SK-N-SH (cell line): Measurements from ENCODE around the gene LPIN1. TPM values are rescaled to one million over a fixed set of nuclear protein-coding genes. Genes with fewer than 3 reads are reported as not detected.

Experiments used
- CTCF ChIA-PET: fragments of 300-600, 350-600 bp; formaldehyde crosslinking; extraction: SDS; loops from one replicate; lab custom pipeline; 2021; lab: Yijun Ruan, JAX
- POLR2A ChIA-PET: fragments of 350-600 bp; sonication (Branson Sonifier 250); formaldehyde crosslinking; extraction: SDS; loops from one replicate; lab custom pipeline; 2020; ENCODE audit warnings: antibody characterized with exemption, inconsistent platforms; lab: Yijun Ruan, JAX
- DNase-seq: peaks from one replicate; pipeline ENCODE4 v3.0.0; 2012
- H2AFZ ChIP-seq: fragments of 200-600 bp; sonication (generic); 2 replicates; pipeline ENCODE4 v1.8.1; 2016; ENCODE audit warnings: antibody characterized with exemption, mild to moderate bottlenecking, low read depth
- H3F3A ChIP-seq: fragments of 200-600 bp; sonication (generic); replicated peaks from 2 replicates; pipeline ENCODE3; 2016; ENCODE audit warnings: antibody characterized with exemption, mild to moderate bottlenecking; ENCODE audit not compliant: insufficient read depth
- H3K27ac ChIP-seq, 2 experiments: fragments of 200-500 bp in 1 of 2; fragments of 200-600 bp in 1 of 2; sonication (Bioruptor generic) in 1 of 2; sonication (generic), shearing (Covaris generic) in 1 of 2; 2 replicates each; pipeline versions ENCODE4 v1.5.1 to v1.6.1; 2014 to 2016; ENCODE audit warnings: low read depth in 2 of 2, inconsistent platforms in 1 of 2, low read length in 1 of 2, mild to moderate bottlenecking in 1 of 2, mixed read lengths in 1 of 2
- H3K27me3 ChIP-seq: fragments of 200-600 bp; sonication (generic), shearing (Covaris generic); 2 replicates; pipeline ENCODE4 v1.6.1; 2016; ENCODE audit warnings: mixed run types; ENCODE audit not compliant: insufficient read depth
- H3K36me3 ChIP-seq, 2 experiments: fragments of 200-500 bp in 1 of 2; fragments of 200-600 bp in 1 of 2; sonication (Bioruptor generic) in 1 of 2; sonication (generic) in 1 of 2; replicated peaks in 1 of 2; 2 replicates each; pipeline versions ENCODE3 to v1.5.1; 2014 to 2016; ENCODE audit warnings: low read length in 1 of 2, mild to moderate bottlenecking in 1 of 2; ENCODE audit not compliant: insufficient read depth in 2 of 2, control insufficient read depth in 1 of 2
- H3K4me1 ChIP-seq, 2 experiments: fragments of 200-500 bp in 1 of 2; fragments of 200-600 bp in 1 of 2; sonication (Bioruptor generic) in 1 of 2; sonication (generic), shearing (Covaris generic) in 1 of 2; 2 replicates each; pipeline versions ENCODE4 v1.5.1 to v1.6.1; 2014 to 2016; ENCODE audit warnings: low read depth in 1 of 2, low read length in 1 of 2, mixed run types in 1 of 2; ENCODE audit not compliant: insufficient read depth in 2 of 2, control insufficient read depth in 1 of 2
- H3K4me2 ChIP-seq: fragments of 200-600 bp; sonication (generic), shearing (Covaris generic); 2 replicates; pipeline ENCODE4 v1.6.1; 2017; ENCODE audit warnings: mixed run types
- H3K4me3 ChIP-seq, 2 experiments: fragments of 200-500 bp in 1 of 2; fragments of 200-600 bp in 1 of 2; sonication (Bioruptor generic) in 1 of 2; sonication (generic), shearing (Covaris generic) in 1 of 2; 2 replicates each; pipeline versions ENCODE4 v1.5.1 to v1.8.1; 2014 to 2016; ENCODE audit warnings: low read depth in 2 of 2, inconsistent platforms in 1 of 2, low read length in 1 of 2, mild to moderate bottlenecking in 1 of 2, mixed read lengths in 1 of 2, moderate library complexity in 1 of 2
- H3K79me2 ChIP-seq: fragments of 200-600 bp; sonication (generic); 2 replicates; pipeline ENCODE4 v1.8.1; 2017; ENCODE audit warnings: mild to moderate bottlenecking; ENCODE audit not compliant: insufficient read depth
- H3K9ac ChIP-seq: fragments of 200-600 bp; sonication (generic); 2 replicates; pipeline ENCODE4 v1.6.1; 2017; ENCODE audit warnings: mixed run types
- H3K9me2 ChIP-seq: fragments of 200-600 bp; sonication (generic); 2 replicates; pipeline ENCODE4 v1.6.1; 2017; ENCODE audit warnings: mixed run types
- H3K9me3 ChIP-seq: fragments of 200-600 bp; sonication (generic); 2 replicates; pipeline ENCODE4 v1.6.1; 2017; ENCODE audit warnings: mixed run types, mild to moderate bottlenecking, moderate library complexity
- H4K20me1 ChIP-seq: fragments of 200-600 bp; sonication (generic); 2 replicates; pipeline ENCODE4 v1.6.1; 2017; ENCODE audit warnings: mild to moderate bottlenecking, mixed run types; ENCODE audit not compliant: insufficient read depth
- EP300 ChIP-seq, 2 experiments: IDR thresholded peaks; 2 replicates each; pipeline versions ENCODE4 v1.4.0 to v1.6.1; 2012; ENCODE audit warnings: borderline replicate concordance in 1 of 2, low read depth in 1 of 2, low read length in 1 of 2
- FOSL2 ChIP-seq: IDR thresholded peaks from 2 replicates; pipeline ENCODE4 v1.4.0; 2012; ENCODE audit warnings: low read depth, mild to moderate bottlenecking, moderate library complexity, borderline replicate concordance
- FOXJ3 ChIP-seq: sonication (generic); formaldehyde crosslinking; IDR thresholded peaks from 2 replicates; pipeline ENCODE4 v1.5.1; 2020; ENCODE audit warnings: mild to moderate bottlenecking, missing genetic modification reagents
- FOXM1 ChIP-seq: IDR thresholded peaks from 2 replicates; pipeline ENCODE4 v1.4.0; 2012; ENCODE audit warnings: low read depth, mild to moderate bottlenecking
- GATA2 ChIP-seq: sonication (generic); formaldehyde crosslinking; IDR thresholded peaks from 2 replicates; pipeline ENCODE4 v1.5.0; 2020; ENCODE audit warnings: mild to moderate bottlenecking, missing genetic modification reagents
- NFIC ChIP-seq: IDR thresholded peaks from 2 replicates; pipeline ENCODE4 v1.4.0; 2012; ENCODE audit warnings: borderline replicate concordance
- RAD21 ChIP-seq: IDR thresholded peaks from 2 replicates; pipeline ENCODE4 v1.6.1; 2012; ENCODE audit warnings: mild to moderate bottlenecking, low read length
- RCOR1 ChIP-seq: fragments of 150-350 bp; IDR thresholded peaks from 2 replicates; pipeline ENCODE4 v1.6.1; 2017; ENCODE audit warnings: antibody characterized with exemption, low read length
- REST ChIP-seq: IDR thresholded peaks from 2 replicates; pipeline ENCODE4 v1.6.1; 2012; ENCODE audit warnings: mild to moderate bottlenecking, low read depth, low read length, moderate library complexity
- RFX5 ChIP-seq: IDR thresholded peaks from 2 replicates; pipeline ENCODE4 v1.6.1; 2012; ENCODE audit warnings: mild to moderate bottlenecking, improper control_type of control experiment, low read length
- SIN3A ChIP-seq: IDR thresholded peaks from 2 replicates; pipeline ENCODE4 v1.6.1; 2012; ENCODE audit warnings: low read depth, mild to moderate bottlenecking, low read length, moderate library complexity, borderline replicate concordance
- SMC3 ChIP-seq: IDR thresholded peaks from 2 replicates; pipeline ENCODE4 v1.6.1; 2012; ENCODE audit warnings: low read depth, low read length, improper control_type of control experiment
- TAF1 ChIP-seq: IDR thresholded peaks from 2 replicates; pipeline ENCODE4 v1.6.1; 2012; ENCODE audit warnings: low read depth, mild to moderate bottlenecking, low read length, moderate library complexity, borderline replicate concordance
- USF1 ChIP-seq: IDR thresholded peaks from 2 replicates; pipeline ENCODE4 v1.4.0; 2012; ENCODE audit warnings: low read depth, borderline replicate concordance
- USF2 ChIP-seq: fragments of 150-350 bp; IDR thresholded peaks from 2 replicates; pipeline ENCODE4 v1.6.1; 2017; ENCODE audit warnings: antibody characterized with exemption, low read length, low read depth, borderline replicate concordance
- ZBTB33 ChIP-seq: IDR thresholded peaks from 2 replicates; pipeline ENCODE4 v1.4.0; 2012; ENCODE audit warnings: low read depth, borderline replicate concordance
- WGBS: methylation state at CpG from one replicate; pipeline ENCODE4 v1.1.6; 2017; ENCODE audit warnings: low lambda C conversion rate; 5-methylcytosine and 5-hydroxymethylcytosine counted together
- polyA plus RNA-seq, 3 experiments: library from polyadenylated mRNA; depleted of rRNA; stranded (reverse); fragments of >200 nt; gene quantifications; 2 replicates each; pipeline ENCODE4 v1.2.3, GENCODE V29; 2012

The LPIN1 gene
- polyA plus RNA-seq, 1 of the 3 experiments (the other 2 are of a cell fraction) = 22.1 TPM

GRCh38 chr2:11827547-11827946 lies 81.1 kb downstream of the LPIN1 start:
- CTCF ChIA-PET = interaction anchor here (1.2 to 10.2 kb wide), 5 partner anchors 36 to 1194 kb away, joined by 3 to 130 read pairs (median 34); partner anchors contain the start of gene TRIB2
- Histone ChIP-seq H3K4me3 (no peak overlapping the region), H3K9me2 (no peaks in the 10 kb centered on the region), H3K4me1 (peaks cover 28 to 29% of the 10 kb centered on the region in 2 experiments), H3K9me3 (no peaks in the 10 kb centered on the region), H3K36me3 (peaks cover 23 to 39% of the 10 kb centered on the region in 2 experiments), H3F3A (peaks cover 27% of the 10 kb centered on the region), H3K4me2 (no peak overlapping the region), H2AFZ (no peak overlapping the region), H4K20me1 (no peaks in the 10 kb centered on the region), H3K79me2 (no peaks in the 10 kb centered on the region), H3K27ac (no peak overlapping the region), H3K9ac (no peak overlapping the region), H3K27me3 (no peaks in the 10 kb centered on the region)
- POLR2A ChIA-PET = no interaction called here
- DNase-seq = no peak
- 92% methylated on average over 4 of the region's 4 CpGs for WGBS
- TF ChIP-seq FOXM1 (no peak), FOXJ3 (CRISPR knock-in tag) (no peak), RCOR1 (no peak), FOSL2 (no peak), ZBTB33 (no peak), EP300 (IDR thresholded peaks at IDR 0.05; ENCODE audit: borderline replicate concordance in 1 of 2, low read depth in 1 of 2, low read length in 1 of 2) (no peak)

GRCh38 chr2:11828933-11829323 lies 82.5 kb downstream of the LPIN1 start:
- H3K36me3 ChIP-seq = peaks cover 18 to 32% of the 10 kb centered on the region in 2 experiments
- H3K4me1 ChIP-seq = peaks cover 35 to 38% of the 10 kb centered on the region in 2 experiments
- H3K9me2 ChIP-seq = no peaks in the 10 kb centered on the region
- peak overlapping the region; percentile 74 for H3K4me2 ChIP-seq
- peak overlapping the region; percentile 64 for H2AFZ ChIP-seq
- H3K79me2 ChIP-seq = no peaks in the 10 kb centered on the region
- peak overlapping the region; percentile 55; the same call in 1 of the 2 replicates for H3K9ac ChIP-seq
- H3K27ac ChIP-seq = peak overlapping the region; percentile 94 to 95
- H3K27me3 ChIP-seq = no peaks in the 10 kb centered on the region
- ChIA-PET CTCF (interaction anchor here (0.6 to 10.2 kb wide), 37 partner anchors 10 to 1227 kb away, joined by 3 to 130 read pairs (median 6); partner anchors contain the start of gene TRIB2), POLR2A (interaction anchor here (1.2 to 2.5 kb wide), 3 partner anchors 887 to 1178 kb away, joined by 8 to 20 read pairs (median 10); partner anchors contain the start of gene TRIB2)
- no peak for DNase-seq
- H3K9me3 ChIP-seq = no peaks in the 10 kb centered on the region
- H4K20me1 ChIP-seq = no peaks in the 10 kb centered on the region
- peaks cover 29% of the 10 kb centered on the region for H3F3A ChIP-seq
- 98% methylated on average over 3 of the region's 3 CpGs for WGBS
- H3K4me3 ChIP-seq = peak overlapping the region in 1 of 2 experiments; percentile 32; a peak in 1 of 4 replicates
- TF ChIP-seq SMC3 = no peak
- no peak for TF ChIP-seq SIN3A
- no peak for TF ChIP-seq RAD21
- no peak for TF ChIP-seq TAF1
- no peak for TF ChIP-seq REST
- no peak for TF ChIP-seq FOSL2
- TF ChIP-seq NFIC = no peak
- TF ChIP-seq ZBTB33 = no peak
- no peak for TF ChIP-seq GATA2 (CRISPR knock-in tag)
- TF ChIP-seq RFX5 = no peak
- no peak for TF ChIP-seq USF1
- no peak for TF ChIP-seq USF2
